HG03175 (cell line): ENCODE measurements around the gene CBFA2T3.
"Not testable (repeated sequence)": the region's sequence is repeated elsewhere in the genome, so short reads cannot be mapped to it uniquely, and the experiment has no call there.

Experiments
- ATAC-seq: cut with Tn5 transposase; IDR thresholded peaks from one replicate; pipeline ENCODE4 v1.9.1; 2021; ENCODE audit warnings: mild to moderate bottlenecking, moderate library complexity; ENCODE audit not compliant: unreplicated experiment

Gene CBFA2T3

DNA sequence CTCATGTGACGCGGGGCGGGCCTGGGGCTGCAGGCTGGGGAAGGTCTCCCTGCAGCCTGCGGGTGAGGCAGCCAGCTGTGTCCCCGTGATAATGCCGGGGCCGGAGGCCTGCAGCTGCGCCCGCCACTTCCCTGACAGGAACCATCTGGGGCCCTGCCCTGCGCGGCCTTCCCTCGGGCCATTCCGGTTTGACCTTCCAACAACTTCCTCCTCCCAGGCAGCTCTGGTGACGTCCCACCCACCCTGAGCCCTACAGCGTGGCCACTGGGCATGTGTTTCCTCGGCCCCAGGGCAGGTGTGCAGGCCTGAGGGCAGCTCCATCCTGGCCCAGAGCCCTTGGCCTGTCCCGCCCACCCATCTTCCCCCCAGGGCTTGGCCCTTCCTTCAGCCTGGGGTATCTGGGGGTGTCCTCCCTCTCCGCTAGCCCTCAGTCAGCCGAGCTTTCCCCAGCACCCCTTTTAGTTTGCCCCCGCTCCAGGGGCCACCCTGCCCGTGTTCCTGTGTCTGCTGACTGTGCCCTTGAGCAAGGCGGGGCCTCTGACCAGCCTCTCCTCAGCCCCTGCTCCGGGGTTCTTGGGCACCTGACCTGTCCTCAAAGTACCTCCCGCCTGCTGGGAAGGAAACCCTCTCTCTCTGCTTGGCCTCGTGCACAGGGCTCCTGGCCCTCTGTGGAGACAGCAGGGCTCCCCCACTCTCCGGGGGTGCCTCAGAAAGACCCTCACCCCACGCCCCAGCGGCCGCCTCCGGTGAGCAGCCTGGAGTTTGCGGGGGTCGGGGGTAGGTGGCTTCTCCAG is at the start of gene CBFA2T3:
TSS of gene CBFA2T3 (minus strand) at position 190 of the 794 bp plus-strand sequence. CDS start 400 bp downstream, outside the sequence.
- ATAC-seq = no peak

DNA sequence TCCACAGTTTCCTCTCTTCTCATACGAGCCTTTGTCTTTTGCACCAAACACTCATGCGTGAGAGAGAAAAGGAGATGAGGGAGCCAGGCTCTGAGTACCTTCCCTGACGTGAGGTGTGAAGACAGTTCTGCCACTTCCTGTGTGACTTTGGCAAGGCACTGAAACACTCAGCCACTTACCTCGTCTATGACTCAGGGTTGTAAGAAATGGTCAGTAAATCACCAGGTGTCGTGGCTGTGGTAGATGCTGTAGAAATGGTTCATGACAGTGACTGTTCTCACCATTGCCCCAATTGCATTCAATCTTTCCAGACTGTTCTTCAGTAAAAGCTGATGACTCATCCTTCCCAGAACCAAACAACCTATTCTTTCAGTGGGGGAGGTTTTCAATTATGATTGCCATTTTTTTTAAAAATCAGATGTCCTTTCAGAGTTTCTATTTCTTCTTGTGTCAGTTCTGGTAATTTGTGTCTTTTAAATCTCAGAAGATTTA is 49.2 kb upstream of the CBFA2T3 start:
- ATAC-seq = peak; percentile 99

DNA sequence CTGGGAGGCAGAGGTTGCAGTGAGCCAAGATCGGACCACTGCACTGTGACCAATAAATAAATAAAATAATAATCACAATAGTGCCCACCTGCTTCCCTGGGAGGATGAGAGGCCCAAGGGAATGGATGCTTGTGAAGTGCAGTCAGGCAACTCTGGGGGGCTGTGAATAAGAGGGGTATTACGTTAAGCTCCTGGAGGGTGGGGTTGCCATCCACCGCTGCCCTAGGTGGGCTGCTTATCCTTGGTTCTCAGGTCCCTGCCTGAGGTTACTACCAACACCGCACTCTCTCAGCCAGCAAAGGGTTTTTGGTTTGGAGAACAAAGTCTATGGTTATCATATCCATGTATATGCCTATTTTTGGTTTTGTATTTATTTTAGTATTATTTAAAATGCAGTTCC is 48.6 kb upstream of the CBFA2T3 start:
- ATAC-seq = no peak

DNA sequence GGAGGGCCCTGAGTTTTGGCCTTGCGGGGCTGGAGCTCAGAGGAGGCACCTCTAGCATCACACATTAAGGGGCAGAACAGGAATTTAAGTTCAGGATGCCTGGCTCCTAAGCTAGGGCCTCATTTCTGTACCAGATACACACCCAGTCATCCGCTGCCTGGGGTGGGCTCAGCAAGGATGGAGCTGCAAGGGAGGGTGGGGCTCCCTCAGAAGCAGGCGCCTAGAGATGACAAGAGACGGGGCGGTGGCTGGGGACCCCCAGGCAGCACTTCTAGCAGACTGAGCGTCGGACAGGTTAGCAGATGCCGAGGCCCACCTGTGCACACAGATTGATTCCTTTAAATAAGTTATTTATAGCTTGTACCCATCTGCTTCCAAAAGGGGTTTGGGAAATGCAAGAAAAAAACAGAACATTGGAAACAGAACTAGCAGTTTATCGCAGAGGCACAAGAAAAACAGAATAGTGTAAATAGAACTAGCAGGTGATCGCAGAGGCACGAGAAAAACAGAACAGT is 47.6 kb upstream of the CBFA2T3 start:
- no peak for ATAC-seq

DNA sequence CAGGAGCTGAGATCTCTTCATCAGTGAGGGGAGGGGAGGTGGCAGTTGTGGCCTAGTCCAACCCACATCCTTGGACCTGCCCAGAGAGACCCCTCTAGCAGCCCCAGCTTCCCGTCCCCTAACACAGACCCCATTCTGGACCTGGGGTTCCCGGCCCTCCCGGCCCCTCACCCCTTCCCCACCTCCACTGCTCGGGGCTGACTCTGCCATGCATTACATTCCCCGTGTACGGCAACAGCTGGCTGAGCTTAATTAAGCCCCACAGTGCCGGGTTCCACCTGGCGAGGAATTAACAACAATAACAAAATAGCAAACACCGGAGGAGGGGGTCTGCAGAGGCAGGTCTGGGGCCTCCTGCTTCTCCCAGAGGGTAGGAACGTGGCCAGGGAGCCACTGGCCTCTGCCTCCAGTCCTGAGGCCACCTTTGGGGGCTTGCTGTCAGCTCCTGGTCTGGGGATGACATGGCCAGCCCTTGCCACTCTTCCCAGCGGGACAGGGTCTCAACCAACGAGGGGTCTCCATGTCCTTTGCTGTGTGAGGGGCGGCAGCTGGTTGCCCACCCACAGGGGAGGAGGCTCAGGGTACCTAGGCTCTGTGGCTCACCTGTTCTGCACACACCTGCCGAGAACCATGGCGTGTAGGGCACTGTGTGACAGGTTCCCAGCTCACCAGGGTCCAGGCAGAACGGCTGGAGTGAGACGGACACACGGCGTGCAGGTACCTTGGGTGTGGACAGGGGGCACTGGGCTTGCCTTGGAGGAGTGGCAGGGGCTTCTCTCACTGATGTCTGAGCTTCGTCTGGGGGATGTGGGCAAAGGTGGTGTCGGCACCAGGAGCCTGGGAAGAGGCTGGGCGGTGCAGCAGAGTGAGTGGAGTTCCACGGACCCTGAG is 46.9 kb upstream of the CBFA2T3 start:
- ATAC-seq = no peak

DNA sequence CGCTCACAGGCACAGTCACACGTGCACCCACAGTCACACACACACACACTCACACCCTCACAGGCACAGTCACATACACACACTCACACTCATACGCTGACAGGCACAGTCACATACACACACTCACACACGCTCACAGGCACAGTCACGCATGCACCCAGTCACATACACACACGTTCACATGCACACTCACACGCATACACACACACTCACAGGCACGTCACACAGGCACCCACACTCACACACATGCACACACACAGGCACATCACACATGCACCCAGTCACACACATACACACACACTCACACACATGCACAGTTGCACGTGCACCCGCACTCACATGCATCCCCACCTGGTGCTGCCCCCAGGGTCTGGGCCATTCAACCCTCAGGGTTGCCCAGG is 46.1 kb upstream of the CBFA2T3 start:
- no peak for ATAC-seq

DNA sequence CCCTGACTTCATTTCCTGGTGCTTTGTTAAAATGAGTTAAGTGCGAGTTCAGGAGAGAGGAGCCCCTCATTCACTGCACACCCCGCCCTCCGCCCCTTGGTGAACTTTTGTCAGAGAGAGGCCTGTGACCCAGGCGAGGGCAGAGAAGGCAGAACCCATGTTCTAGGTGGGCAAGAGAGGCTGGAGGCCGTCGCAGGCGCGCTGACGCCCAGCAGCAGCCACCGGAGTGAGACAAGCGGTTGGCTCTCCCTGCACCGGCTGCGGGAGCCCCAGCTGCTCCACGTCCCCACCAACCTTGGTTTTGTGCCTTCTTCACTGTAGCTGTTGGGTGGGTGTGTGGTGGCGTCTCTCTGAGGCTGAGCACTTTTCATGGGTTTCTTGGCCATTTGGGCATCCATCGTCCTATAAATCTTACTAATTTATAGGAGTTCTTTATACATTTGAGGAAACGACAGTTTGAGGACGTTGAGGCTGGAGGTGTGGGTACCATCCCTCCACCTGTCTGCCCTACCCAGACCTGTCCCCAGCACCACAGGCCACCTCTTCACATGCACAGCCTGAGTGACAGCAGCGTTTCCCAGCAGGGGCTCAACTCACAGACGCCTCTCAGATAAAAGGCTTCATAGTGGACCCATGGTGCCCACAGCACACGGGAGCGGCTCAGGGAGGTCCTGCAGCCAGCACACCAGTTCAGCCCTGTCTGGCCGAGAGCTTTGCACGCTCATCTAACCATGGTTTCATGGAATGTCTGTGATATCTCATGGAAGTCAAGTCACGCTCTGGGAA is 45.2 kb upstream of the CBFA2T3 start:
- no peak for ATAC-seq

DNA sequence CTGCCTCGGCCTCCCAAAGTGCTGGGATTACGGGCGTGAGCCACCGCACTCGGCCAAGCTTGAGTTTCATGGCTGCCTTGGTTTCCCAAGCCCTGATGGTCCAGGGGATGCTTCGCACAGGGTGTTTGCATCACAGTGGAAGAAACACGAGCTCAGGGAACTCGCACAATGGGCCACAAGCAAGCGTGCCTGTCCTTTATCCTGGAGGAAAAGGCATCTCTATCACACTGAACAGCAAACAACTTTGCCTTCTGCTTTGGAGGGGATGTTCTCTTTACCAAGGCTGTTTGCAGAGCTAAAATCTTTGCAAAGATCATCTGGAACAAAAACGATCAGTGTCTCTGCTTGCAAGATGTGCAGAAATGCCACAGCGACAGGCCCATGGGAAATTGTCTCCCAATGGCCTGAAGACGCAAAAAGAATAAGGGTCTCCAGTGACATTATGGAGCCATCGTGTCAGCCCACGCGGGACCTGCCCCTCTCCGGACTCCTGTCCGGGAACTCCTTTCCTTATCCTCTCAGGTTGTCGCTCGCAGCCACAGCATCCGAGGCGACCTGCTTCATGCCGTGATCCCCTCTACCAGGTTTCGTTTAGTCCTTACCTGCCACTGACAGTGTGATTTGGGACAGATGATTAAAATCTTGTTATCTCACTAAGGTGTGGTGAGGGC is 44.1 kb upstream of the CBFA2T3 start:
- no peak for ATAC-seq

DNA sequence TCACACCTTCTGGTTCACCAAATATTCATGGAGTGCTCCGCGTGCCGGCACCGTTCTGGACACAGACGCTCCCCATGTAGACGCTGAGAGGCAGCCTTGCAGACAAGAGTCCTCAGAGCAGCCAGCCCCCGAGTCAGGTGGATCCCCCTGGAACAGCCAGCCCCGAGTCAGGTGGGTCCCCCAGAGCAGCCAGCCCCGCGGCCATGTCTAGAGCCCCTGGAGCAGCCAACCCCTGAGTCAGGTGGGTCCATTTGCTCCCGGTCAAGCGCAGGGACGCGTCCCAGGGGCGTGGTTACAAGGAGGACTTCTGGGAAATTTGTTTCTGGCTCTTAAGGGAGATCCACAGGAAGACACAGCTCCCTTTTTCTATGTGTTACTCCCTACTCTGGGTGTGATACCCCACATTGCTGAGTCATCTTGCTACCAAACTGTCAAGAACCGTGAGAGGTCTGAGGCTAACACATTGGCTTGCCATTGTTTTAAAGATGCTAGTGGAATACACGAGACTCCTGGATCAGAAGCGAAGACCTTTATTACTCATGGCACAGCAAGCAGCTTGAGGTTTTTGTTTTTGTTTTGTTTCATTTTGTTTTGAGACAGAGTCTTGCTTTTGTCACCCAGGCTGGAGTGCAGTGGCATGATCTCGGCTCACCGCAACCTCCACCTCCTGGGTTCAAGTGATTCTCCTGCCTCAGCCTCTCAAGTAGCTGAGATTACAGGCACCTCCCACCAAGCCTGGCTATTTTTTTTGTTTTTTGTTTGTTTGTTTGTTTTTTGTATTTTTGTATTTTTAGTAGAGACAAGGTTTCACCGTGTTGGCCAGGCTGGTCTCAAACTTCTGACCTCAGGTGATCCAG is 43.3 kb upstream of the CBFA2T3 start:
- ATAC-seq = peak; percentile 70

DNA sequence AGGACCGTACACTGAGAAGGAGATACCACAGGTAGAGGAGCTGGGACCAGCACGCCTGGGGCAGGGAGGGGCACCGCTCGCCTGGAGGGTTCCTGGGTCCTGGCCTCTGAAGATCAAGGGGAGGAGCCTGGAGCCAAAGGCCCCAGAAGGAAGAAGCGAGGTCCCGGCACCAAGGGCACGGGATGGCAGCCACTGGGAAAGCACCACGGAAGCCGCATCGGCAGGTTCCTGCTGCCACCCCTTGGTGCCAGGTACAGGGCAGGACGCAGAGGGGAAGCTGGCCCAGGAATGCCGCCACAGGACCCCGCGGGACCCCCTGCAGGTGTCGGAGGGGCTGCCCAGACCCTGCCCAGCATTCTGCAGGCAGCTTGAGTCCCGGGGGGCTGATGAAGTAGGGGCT is 42.5 kb upstream of the CBFA2T3 start:
- ATAC-seq = no peak

DNA sequence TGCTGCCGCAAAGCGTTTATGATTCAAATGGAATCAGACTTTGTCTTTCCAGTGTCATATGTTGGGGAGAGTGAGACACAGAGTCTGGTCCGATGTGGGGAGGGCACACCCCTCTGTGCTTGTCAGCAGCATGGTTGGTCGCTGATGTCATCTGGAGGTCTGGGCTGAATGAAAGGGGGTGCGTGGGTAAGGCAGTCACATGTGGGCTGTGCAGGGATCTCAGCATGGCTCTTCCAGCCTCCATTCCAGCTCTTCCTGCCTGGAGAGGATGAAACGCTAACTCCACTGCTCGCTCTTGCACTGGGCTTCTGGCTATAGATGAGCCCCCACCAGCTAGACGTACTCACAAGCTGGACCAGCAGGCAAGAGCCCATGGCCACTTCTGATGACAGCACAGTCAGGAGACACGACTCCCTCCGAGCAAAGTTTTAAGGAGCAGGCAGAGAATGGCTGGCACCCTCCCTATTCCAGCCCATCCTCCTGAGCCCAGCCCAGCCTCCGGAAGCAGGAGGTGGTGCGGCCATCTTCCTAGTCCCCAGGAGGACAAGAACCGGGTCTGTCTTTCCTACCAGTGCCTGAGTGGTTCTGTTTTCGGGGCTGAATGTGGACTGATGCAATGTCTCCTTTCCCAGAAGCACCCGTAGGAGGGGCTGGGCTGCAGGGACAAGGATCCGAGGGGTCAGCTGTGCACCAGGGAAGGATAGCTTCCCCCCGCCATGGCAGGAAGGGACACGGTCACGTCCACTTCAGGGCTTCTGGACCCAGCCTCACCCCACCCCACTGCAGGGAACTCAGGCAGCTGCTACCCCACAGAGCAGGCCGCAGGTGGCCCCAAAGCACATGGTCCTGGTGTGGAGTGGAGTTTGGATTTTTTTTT is 41.5 kb upstream of the CBFA2T3 start:
- ATAC-seq = no peak

DNA sequence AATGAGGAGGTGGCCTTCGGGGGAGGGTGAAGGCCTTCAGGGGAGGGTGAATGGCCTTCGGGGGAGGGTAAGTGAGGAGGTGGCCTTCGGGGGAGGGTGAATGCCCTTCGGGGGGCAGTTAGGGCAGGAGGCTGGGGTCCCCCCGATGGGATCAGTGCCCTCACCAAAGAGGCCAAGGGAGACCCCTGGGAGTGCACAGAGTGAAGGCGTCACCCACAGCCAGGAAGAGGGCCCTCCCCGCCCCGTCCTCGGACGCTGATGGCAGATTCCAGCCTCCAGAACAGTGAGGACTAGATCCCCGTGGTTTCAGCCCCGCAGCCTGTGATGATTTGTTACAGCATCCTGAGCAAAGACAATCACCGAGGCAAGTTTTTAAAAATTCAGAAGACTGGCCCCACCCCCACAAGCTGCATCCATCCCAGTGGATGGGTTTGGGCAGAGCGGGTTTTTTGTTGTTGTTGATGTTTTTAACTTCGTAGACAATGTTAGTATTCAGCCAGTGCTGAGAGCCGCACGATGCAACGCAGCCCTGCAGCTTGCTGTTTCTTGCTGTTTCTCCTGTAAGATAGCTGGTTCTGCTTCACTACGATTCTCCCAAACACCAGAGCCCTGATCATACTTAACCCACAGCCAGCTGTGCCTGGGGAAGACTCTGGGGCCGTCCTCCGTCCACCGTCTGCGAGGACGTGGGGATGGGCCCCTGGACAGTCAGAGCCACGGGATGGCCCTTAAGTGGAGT is 40.7 kb upstream of the CBFA2T3 start:
- no peak for ATAC-seq

DNA sequence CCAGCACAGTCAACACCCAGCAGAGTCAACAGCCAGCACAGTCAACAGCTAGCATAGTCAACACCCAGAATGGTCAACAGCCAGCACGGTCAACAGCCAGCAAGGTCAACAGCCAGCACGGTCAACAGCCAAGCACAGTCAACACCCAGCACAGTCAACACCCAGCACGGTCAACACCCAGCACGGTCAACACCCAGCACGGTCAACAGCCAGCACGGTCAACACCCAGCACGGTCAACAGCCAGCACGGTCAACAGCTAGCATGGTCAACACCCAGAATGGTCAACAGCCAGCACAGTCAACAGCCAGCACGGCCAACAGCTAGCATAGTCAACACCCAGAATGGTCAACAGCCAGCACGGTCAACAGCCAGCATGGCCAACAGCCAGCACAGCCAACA is 39.6 kb upstream of the CBFA2T3 start:
- ATAC-seq = not testable (repeated sequence)

DNA sequence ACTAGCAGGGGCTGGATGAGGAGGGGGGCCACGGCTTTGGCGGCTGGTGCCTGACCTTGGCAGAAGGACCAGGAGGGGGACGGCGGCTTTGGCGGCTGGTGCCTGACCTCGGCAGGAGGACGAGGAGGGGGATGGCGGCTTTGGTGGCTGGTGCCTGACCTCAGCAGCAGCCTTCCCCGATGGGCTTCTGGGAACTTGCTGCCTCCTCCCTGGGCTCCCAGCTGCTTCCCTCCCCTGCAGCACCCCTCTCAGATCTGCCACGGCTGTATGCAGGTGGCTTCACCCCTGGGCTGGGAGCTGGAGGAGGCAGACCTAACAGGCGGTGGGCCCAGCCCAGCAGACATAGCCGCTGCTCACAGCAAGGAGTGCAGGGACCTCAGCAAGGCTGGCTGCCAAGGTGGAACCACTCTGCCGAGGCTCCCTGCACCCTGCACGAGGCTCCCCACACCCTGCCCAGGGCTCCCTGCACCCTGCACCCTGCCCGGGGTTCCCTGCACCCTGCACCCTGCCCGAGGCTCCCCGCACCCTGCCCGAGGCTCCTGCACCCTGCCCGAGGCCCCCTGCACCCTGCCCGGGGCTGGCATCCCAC is 38.4 kb upstream of the CBFA2T3 start:
- ATAC-seq = no peak

DNA sequence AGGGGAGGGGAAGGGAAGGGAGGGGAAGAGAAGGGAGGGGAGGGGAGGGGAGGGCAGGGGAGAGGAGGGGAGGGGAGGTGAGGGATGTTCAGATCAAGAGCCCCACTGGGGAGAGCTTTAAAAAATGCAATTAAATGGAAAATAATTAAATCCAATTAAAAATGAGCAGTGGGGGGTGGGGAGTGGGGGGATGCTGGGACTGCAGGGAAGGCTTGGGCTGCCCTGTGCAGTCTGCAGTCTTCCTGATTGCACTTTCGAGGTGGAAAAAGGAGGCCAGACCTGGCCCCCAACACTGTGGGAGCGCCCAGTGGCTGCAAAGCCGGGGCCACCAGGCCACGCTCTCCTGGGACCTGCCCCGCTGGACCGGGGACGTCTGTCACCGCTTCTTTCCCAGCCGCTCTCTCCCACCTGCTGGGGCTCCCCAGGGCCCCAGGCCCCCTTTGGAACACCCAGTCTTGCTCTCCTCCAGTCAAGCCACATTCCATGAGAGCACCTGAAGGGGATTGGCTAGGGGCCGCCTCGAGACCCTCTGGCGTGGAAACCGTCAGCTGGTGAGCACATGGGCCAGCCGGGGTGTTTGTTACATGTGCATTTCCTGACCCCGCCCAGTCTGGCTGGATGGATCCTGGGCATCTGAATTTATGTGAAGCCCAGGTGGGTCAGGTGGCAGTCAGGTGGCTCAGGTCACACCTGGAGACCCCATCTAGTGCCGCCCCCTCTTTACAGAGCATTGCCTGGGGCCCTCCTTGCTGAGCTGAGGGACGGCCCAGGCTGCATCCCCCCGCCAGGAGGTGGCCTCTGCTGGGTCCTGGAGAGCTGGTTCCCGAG is 37.6 kb upstream of the CBFA2T3 start:
- no peak for ATAC-seq

DNA sequence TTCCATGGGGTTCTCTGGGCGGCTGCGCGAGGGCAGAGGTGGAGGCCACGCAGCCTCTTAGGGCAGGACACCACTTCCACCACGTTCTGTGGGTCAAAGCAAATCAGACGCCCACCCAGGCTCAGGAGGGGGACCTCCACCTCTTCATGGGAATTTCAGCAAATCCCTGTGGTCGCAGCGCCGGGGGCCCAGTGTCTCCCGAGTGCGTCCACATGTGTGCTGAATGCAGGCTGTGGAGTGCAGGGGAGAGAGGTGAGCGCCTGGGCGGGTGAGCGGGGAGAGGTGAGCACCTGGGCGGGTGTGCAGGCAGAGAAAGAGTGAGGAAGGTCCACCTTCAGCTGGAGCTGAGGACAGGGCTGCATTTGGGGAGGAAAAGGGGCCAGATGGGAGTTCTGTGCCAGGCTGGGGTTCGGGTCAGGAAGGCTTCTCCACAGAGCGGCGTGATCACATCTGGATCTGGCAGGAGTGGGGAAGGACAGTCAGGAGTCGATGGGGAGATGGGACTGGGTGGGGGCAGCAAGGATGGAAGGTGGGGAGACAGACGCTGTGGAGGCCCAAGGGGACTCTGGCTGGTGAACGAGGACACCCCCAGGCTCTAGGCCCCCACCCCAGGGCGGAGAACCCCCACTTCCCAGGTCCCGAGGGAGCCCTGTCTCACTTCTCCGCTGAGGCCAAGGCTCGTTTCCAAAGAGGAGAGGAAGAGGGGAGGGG is 36.8 kb upstream of the CBFA2T3 start:
- ATAC-seq = no peak
